IMR-90 (cell line): Measurements from ENCODE around the gene IGFL3. TPM values are rescaled to one million over a fixed set of nuclear protein-coding genes. Genes with fewer than 3 reads are reported as not detected.

Experiments used
- ATAC-seq: fragments of 200-7000 bp; cut with Tn5 transposase; 2 replicates; pipeline ENCODE4 v1.9.1; 2020; ENCODE audit warnings: low read depth, mild to moderate bottlenecking, moderate library complexity
- BruUV-seq: library from RNA; stranded (reverse); fragments of 400-500 nt; replicated peaks from 2 replicates; lab custom pipeline; 2021; lab: Mats Ljungman, UMichigan
- CTCF ChIA-PET: fragments of 300-600 bp; formaldehyde crosslinking; extraction: SDS; loops from one replicate; lab custom pipeline; 2021; ENCODE audit warnings: antibody characterized with exemption; lab: Yijun Ruan, JAX
- POLR2A ChIA-PET: fragments of 300-600 bp; sonication (Branson Sonifier 250); formaldehyde crosslinking; loops from one replicate; lab custom pipeline; 2022; ENCODE audit warnings: antibody characterized with exemption; ENCODE audit not compliant: unreplicated experiment; lab: Charles Lee
- DNase-seq: peaks from one replicate; pipeline ENCODE4 v3.0.0; 2013
- H2AFZ ChIP-seq: replicated peaks from 2 replicates; pipeline ENCODE3; 2013; ENCODE audit warnings: low read length, mild to moderate bottlenecking; ENCODE audit not compliant: poor library complexity
- H2AK5ac ChIP-seq: 2 replicates; pipeline ENCODE4 v1.6.1; 2013; ENCODE audit warnings: low read depth, low read length, inconsistent platforms
- H2AK9ac ChIP-seq: replicated peaks from 2 replicates; pipeline ENCODE3; 2013; ENCODE audit warnings: mild to moderate bottlenecking, low read depth, low read length, moderate library complexity; ENCODE audit not compliant: poor library complexity
- H2BK120ac ChIP-seq: 2 replicates; pipeline ENCODE4 v1.6.1; 2013; ENCODE audit warnings: low read depth, low read length, inconsistent platforms
- H2BK15ac ChIP-seq: 3 replicates; pipeline ENCODE4 v1.6.1; 2013; ENCODE audit warnings: low read depth, low read length, inconsistent platforms
- H2BK20ac ChIP-seq: 2 replicates; pipeline ENCODE4 v1.6.1; 2013; ENCODE audit warnings: low read depth, mild to moderate bottlenecking, inconsistent platforms, low read length, moderate library complexity
- H2BK5ac ChIP-seq: 2 replicates; pipeline ENCODE4 v1.6.1; 2013; ENCODE audit warnings: mild to moderate bottlenecking, low read depth, low read length, inconsistent platforms; ENCODE audit not compliant: poor library complexity, severe bottlenecking
- H3K14ac ChIP-seq: replicated peaks from 2 replicates; pipeline ENCODE4 v1.6.1; 2013; ENCODE audit warnings: low read depth, low read length, inconsistent platforms
- H3K18ac ChIP-seq: 2 replicates; pipeline ENCODE4 v1.6.1; 2013; ENCODE audit warnings: low read depth, low read length, control low read depth
- H3K23ac ChIP-seq: 2 replicates; pipeline ENCODE4 v1.6.1; 2013; ENCODE audit warnings: low read depth, low read length, inconsistent platforms
- H3K27ac ChIP-seq: 2 replicates; pipeline ENCODE4 v1.5.1; 2013; ENCODE audit warnings: mild to moderate bottlenecking, control low read depth, low read length; ENCODE audit not compliant: insufficient read depth
- H3K27me3 ChIP-seq: 2 replicates; pipeline ENCODE4 v1.6.1; 2013; ENCODE audit warnings: low read length; ENCODE audit not compliant: control insufficient read depth, insufficient read depth
- H3K36me3 ChIP-seq: 2 replicates; pipeline ENCODE4 v1.6.1; 2013; ENCODE audit warnings: low read length, mixed read lengths; ENCODE audit not compliant: control insufficient read depth, insufficient read depth
- H3K4ac ChIP-seq: 2 replicates; pipeline ENCODE4 v1.6.1; 2013; ENCODE audit warnings: low read depth, low read length, inconsistent platforms
- H3K4me1 ChIP-seq: 2 replicates; pipeline ENCODE4 v1.6.1; 2013; ENCODE audit warnings: low read length, mixed read lengths; ENCODE audit not compliant: control insufficient read depth, insufficient read depth
- H3K4me2 ChIP-seq: 2 replicates; pipeline ENCODE4 v1.6.1; 2013; ENCODE audit warnings: low read depth, mild to moderate bottlenecking, control low read depth, low read length, moderate library complexity
- H3K4me3 ChIP-seq: 2 replicates; pipeline ENCODE4 v1.5.1; 2013; ENCODE audit warnings: low read depth, mild to moderate bottlenecking, control low read depth, low read length, moderate library complexity; ENCODE audit not compliant: insufficient read depth
- H3K56ac ChIP-seq: 2 replicates; pipeline ENCODE4 v1.6.1; 2013; ENCODE audit warnings: low read length, inconsistent platforms; ENCODE audit not compliant: insufficient read depth; ENCODE audit errors: extremely low read depth
- H3K79me1 ChIP-seq, 2 experiments: 2 replicates each; pipeline ENCODE4 v1.6.1; 2013; ENCODE audit warnings: low read length in 2 of 2, inconsistent platforms in 1 of 2, low read depth in 1 of 2
- H3K9ac ChIP-seq: 2 replicates; pipeline ENCODE4 v1.6.1; 2013; ENCODE audit warnings: low read depth, low read length, control low read depth
- H3K9me1 ChIP-seq: 2 replicates; pipeline ENCODE4 v1.6.1; 2013; ENCODE audit warnings: low read length, inconsistent platforms; ENCODE audit not compliant: insufficient read depth
- H3K9me3 ChIP-seq: 2 replicates; pipeline ENCODE4 v1.6.1; 2013; ENCODE audit warnings: low read length; ENCODE audit not compliant: control insufficient read depth, insufficient read depth
- H4K20me1 ChIP-seq: 2 replicates; pipeline ENCODE4 v1.6.1; 2013; ENCODE audit warnings: low read length, inconsistent platforms; ENCODE audit not compliant: insufficient read depth
- H4K5ac ChIP-seq: 2 replicates; pipeline ENCODE4 v1.6.1; 2013; ENCODE audit warnings: mild to moderate bottlenecking, low read depth, low read length, control low read depth
- H4K8ac ChIP-seq, 2 experiments: 2 replicates each; pipeline ENCODE4 v1.6.1; 2013; ENCODE audit warnings: low read depth in 2 of 2, low read length in 2 of 2, control low read depth in 1 of 2, inconsistent platforms in 1 of 2
- H4K91ac ChIP-seq: 2 replicates; pipeline ENCODE4 v1.6.1; 2013; ENCODE audit warnings: low read depth, low read length, inconsistent platforms; ENCODE audit not compliant: insufficient read depth
- CEBPB ChIP-seq: IDR thresholded peaks from 2 replicates; pipeline ENCODE4 v1.6.1; 2012; ENCODE audit warnings: low read depth, low read length, improper control_type of control experiment
- MAFK ChIP-seq: IDR thresholded peaks from 2 replicates; pipeline ENCODE4 v1.6.1; 2012; ENCODE audit warnings: low read depth, low read length, improper control_type of control experiment
- RAD21 ChIP-seq: IDR thresholded peaks from 2 replicates; pipeline ENCODE4 v1.6.1; 2012; ENCODE audit warnings: low read length, improper control_type of control experiment
- RFX5 ChIP-seq: IDR thresholded peaks from 2 replicates; pipeline ENCODE4 v1.8.0; 2012; ENCODE audit warnings: low read depth, mild to moderate bottlenecking, low read length, moderate library complexity
- WGBS, 2 experiments: methylation state at CpG; one replicate each; pipeline versions ENCODE4 v1.1.5 to v1.1.7; 2013; ENCODE audit warnings: missing lambda C conversion rate in 2 of 2; ENCODE audit not compliant: insufficient read length in 1 of 2; ENCODE audit errors: extremely low coverage in 2 of 2; 5-methylcytosine and 5-hydroxymethylcytosine counted together
- dilution Hi-C: fragments of 300-500 bp; cut with HindIII; formaldehyde crosslinking; loops from one replicate; pipeline ENCODE4 v1.14.3; 2018; ENCODE audit warnings: low sequenced_read_pairs; ENCODE audit not compliant: unreplicated experiment
- in situ Hi-C: fragments of 300-500 bp; cut with MboI; formaldehyde crosslinking; loops from 3 replicates; pipeline ENCODE4 v1.14.3; 2019; ENCODE audit warnings: low sequenced_read_pairs, inconsistent platforms, mixed read lengths
- intact Hi-C: fragments of 100-400 bp; cut with micrococcal nuclease; formaldehyde crosslinking; loops from 2 replicates; pipeline ENCODE4 v1.10.0; 2022
- polyA plus RNA-seq, 3 experiments: library from polyadenylated mRNA; depleted of rRNA; stranded (reverse); fragments of >200 nt; gene quantifications; 2 replicates each; pipeline ENCODE4 v1.2.3, GENCODE V29; 2012; ENCODE audit warnings: low replicate concordance in 1 of 3
- total RNA-seq: library from RNA; depleted of rRNA; stranded (reverse); fragments of >200 nt; gene quantifications from 2 replicates; pipeline ENCODE4 v1.2.3, GENCODE V29; 2012
- TF ChIP-seq, protein P1 (sequence below): fragments of 150-350 bp; IDR thresholded peaks from 2 replicates; pipeline ENCODE4 v1.6.1; 2017; ENCODE audit warnings: mild to moderate bottlenecking, antibody characterized with exemption, low read length, low read depth

The IGFL3 gene
- total and polyA plus RNA-seq, 2 of the 4 experiments (the other 2 are of a cell fraction), result not detected

DNA sequence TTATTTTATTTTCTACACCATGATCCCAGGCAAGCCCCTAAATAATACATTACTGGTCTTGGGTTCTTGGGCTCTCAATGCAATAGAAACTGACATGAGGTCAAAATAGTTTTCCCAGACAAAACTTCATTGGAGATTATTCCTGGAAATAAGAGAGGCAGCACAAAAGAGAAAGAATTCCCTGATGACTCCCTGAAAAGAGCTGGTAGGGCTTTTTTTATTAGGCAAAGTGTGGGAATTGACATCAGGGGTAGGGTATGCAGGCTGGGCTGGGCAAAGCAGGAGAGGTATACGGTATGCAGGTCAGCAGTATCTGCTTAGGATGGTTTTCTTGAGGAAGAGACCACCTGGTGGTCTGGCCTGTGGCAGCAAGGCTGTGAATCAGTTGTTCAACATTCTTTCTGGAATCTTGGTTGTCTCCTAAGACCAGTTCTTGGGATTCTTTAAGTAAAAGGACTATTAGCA is 9.3 kb upstream of the IGFL3 start:
- Histone ChIP-seq H4K8ac (peak overlapping the region; percentile 100), H3K9me3 (no peaks in the 10 kb centered on the region), H3K56ac (peak overlapping the region; percentile 96), H2BK5ac (peak overlapping the region; percentile 100), H2BK15ac (peak overlapping the region; percentile 95; the same call in 2 of the 3 replicates), H3K23ac (peak overlapping the region; percentile 100), H2AK5ac (peak overlapping the region; percentile 100), H3K4me3 (no peak overlapping the region), H4K20me1 (no peaks in the 10 kb centered on the region), H3K4ac (peak overlapping the region; percentile 100), H2BK20ac (peak overlapping the region; percentile 100), H3K18ac (peak overlapping the region; percentile 100), H3K79me1 (peaks cover 0 to 11% of the 10 kb centered on the region in 2 experiments; a peak in 2 of 4 replicates), H3K36me3 (no peaks in the 10 kb centered on the region), H2BK120ac (peak overlapping the region; percentile 100), H3K9me1 (no peaks in the 10 kb centered on the region; the same call in 1 of the 2 replicates), H4K5ac (peak overlapping the region; percentile 100), H3K4me1 (peaks cover 14% of the 10 kb centered on the region), H3K27ac (peak overlapping the region; percentile 98), H3K9ac (peak overlapping the region; percentile 52; the same call in 1 of the 2 replicates), H4K91ac (peak overlapping the region; percentile 100), H3K14ac (peak overlapping the region; percentile 100), H3K27me3 (peaks cover 3% of the 10 kb centered on the region; the same call in 1 of the 2 replicates), H2AFZ (peak overlapping the region; percentile 75), H3K4me2 (no peak overlapping the region), H2AK9ac (peak overlapping the region; percentile 99)
- TF ChIP-seq CEBPB, result no peak
- no peak for TF ChIP-seq RFX5
- TF ChIP-seq, protein P1, sequence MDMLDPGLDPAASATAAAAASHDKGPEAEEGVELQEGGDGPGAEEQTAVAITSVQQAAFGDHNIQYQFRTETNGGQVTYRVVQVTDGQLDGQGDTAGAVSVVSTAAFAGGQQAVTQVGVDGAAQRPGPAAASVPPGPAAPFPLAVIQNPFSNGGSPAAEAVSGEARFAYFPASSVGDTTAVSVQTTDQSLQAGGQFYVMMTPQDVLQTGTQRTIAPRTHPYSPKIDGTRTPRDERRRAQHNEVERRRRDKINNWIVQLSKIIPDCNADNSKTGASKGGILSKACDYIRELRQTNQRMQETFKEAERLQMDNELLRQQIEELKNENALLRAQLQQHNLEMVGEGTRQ, result no peak
- no peak for TF ChIP-seq RAD21
- no peak for TF ChIP-seq MAFK
- ChIA-PET CTCF (no interaction called here), POLR2A (no interaction called here)
- BruUV-seq, result no TSS peak
- no peak for DNase-seq
- peak; percentile 15 for ATAC-seq
- WGBS, 2 experiments, result 67% methylated on average over 1 of the region's 1 CpG; no CpG with 5 or more reads in 1 of the 2 experiments
- intact Hi-C loops, result no loop called here
- in situ Hi-C loops, result no loop called here
- dilution Hi-C loops, result no loop called here
